Neural cell (in vitro differentiated cells): Measurements from ENCODE around the gene AKR1E2. TPM values are rescaled to one million over a fixed set of nuclear protein-coding genes. Genes with fewer than 3 reads are reported as not detected.

Experiments used
- H2AFZ ChIP-seq: fragments of 200-600, 300-800 bp; sonication (generic), shearing (Covaris generic); 2 replicates; pipeline ENCODE4 v1.6.0; 2014; ENCODE audit warnings: low read depth, mild to moderate bottlenecking, antibody characterized with exemption, low read length, moderate library complexity
- H3F3A ChIP-seq: fragments of 200-600 bp; shearing (Covaris generic); 2 replicates; pipeline ENCODE4 v1.6.1; 2016; ENCODE audit warnings: mild to moderate bottlenecking, moderate library complexity, mixed read lengths, antibody characterized with exemption, low read length; ENCODE audit not compliant: insufficient read depth, poor library complexity, severe bottlenecking
- H3K27ac ChIP-seq: fragments of 200-600, 300-800 bp; sonication (generic), shearing (Covaris generic); 2 replicates; pipeline ENCODE4 v1.5.1; 2014; ENCODE audit warnings: mild to moderate bottlenecking, low read length, moderate library complexity
- H3K27me3 ChIP-seq: fragments of 300-800, 200-600 bp; sonication (generic), shearing (Covaris generic); 2 replicates; pipeline ENCODE4 v1.6.0; 2014; ENCODE audit warnings: mild to moderate bottlenecking, low read depth, low read length, moderate library complexity; ENCODE audit not compliant: insufficient read depth
- H3K36me3 ChIP-seq: fragments of 300-800, 200-600 bp; sonication (generic), shearing (Covaris generic); 2 replicates; pipeline ENCODE4 v1.5.1; 2014; ENCODE audit warnings: mild to moderate bottlenecking, antibody characterized with exemption, low read length, moderate library complexity; ENCODE audit not compliant: insufficient read depth
- H3K4me2 ChIP-seq: fragments of 300-800, 200-600 bp; sonication (generic), shearing (Covaris generic); 2 replicates; pipeline ENCODE4 v1.6.0; 2014; ENCODE audit warnings: mild to moderate bottlenecking, low read length
- H3K4me3 ChIP-seq: fragments of 300-800, 200-600 bp; sonication (generic), shearing (Covaris generic); 2 replicates; pipeline ENCODE4 v1.5.1; 2014; ENCODE audit warnings: mild to moderate bottlenecking, low read length, moderate library complexity
- H3K79me2 ChIP-seq: fragments of 200-600 bp; shearing (Covaris generic); replicated peaks from 2 replicates; pipeline ENCODE4 v1.6.0; 2014; ENCODE audit warnings: mild to moderate bottlenecking, low read length, moderate library complexity; ENCODE audit not compliant: insufficient read depth
- H3K9ac ChIP-seq: fragments of 300-800, 200-600 bp; sonication (generic), shearing (Covaris generic); 2 replicates; pipeline ENCODE4 v1.6.1; 2016; ENCODE audit warnings: mild to moderate bottlenecking, low read length, mixed read lengths
- H3K9me2 ChIP-seq: fragments of 200-600 bp; shearing (Covaris generic); 2 replicates; pipeline ENCODE4 v1.6.1; 2016; ENCODE audit warnings: mild to moderate bottlenecking, low read length, mixed read lengths; ENCODE audit not compliant: insufficient read depth
- H3K9me3 ChIP-seq: fragments of 200-600, 300-800 bp; sonication (generic), shearing (Covaris generic); 2 replicates; pipeline ENCODE4 v1.6.1; 2016; ENCODE audit warnings: mild to moderate bottlenecking, mixed run types, low read length, moderate library complexity, mixed read lengths
- H4K20me1 ChIP-seq: fragments of 200-600 bp; shearing (Covaris generic); 2 replicates; pipeline ENCODE4 v1.6.1; 2016; ENCODE audit warnings: mild to moderate bottlenecking, mixed run types; ENCODE audit not compliant: insufficient read depth
- EP300 ChIP-seq: fragments of 450-650 bp; conservative IDR thresholded peaks from 2 replicates; pipeline ENCODE4 v1.6.1; 2014; ENCODE audit warnings: antibody characterized with exemption, mild to moderate bottlenecking, moderate library complexity; ENCODE audit not compliant: poor library complexity, severe bottlenecking
- EZH2 ChIP-seq: fragments of 200-600, 300-800 bp; shearing (Covaris generic), sonication (generic); IDR thresholded peaks from 2 replicates; pipeline ENCODE4 v1.6.1; 2014; ENCODE audit warnings: antibody characterized with exemption, low read length, borderline replicate concordance, mild to moderate bottlenecking; ENCODE audit not compliant: insufficient read depth, poor library complexity, severe bottlenecking
- MXI1 ChIP-seq: fragments of 450-650 bp; conservative IDR thresholded peaks from 2 replicates; pipeline ENCODE4 v1.6.1; 2014; ENCODE audit warnings: antibody characterized with exemption, mild to moderate bottlenecking; ENCODE audit not compliant: poor library complexity, severe bottlenecking
- POLR2AphosphoS5 ChIP-seq: IDR thresholded peaks from 2 replicates; pipeline ENCODE4 v1.6.1; 2012
- RAD21 ChIP-seq: fragments of 450-650 bp; conservative IDR thresholded peaks from 2 replicates; pipeline ENCODE4 v1.6.1; 2014; ENCODE audit warnings: antibody characterized with exemption, mild to moderate bottlenecking, moderate library complexity
- SMC3 ChIP-seq: fragments of 450-650 bp; conservative IDR thresholded peaks from 2 replicates; pipeline ENCODE4 v1.6.1; 2014; ENCODE audit warnings: antibody characterized with exemption, mild to moderate bottlenecking, moderate library complexity; ENCODE audit not compliant: poor library complexity
- TAF1 ChIP-seq: IDR thresholded peaks from 2 replicates; pipeline ENCODE4 v1.6.1; 2012; ENCODE audit warnings: low read depth
- polyA plus RNA-seq: library from polyadenylated mRNA; depleted of rRNA; stranded (reverse); fragments of >200 nt; gene quantifications from 2 replicates; pipeline ENCODE4 v1.2.3, GENCODE V29; 2014
- TF ChIP-seq, protein P1 (sequence below): IDR thresholded peaks from 2 replicates; pipeline ENCODE4 v1.6.1; 2012; ENCODE audit warnings: borderline replicate concordance
- TF ChIP-seq, protein P2 (sequence below): fragments of 450-650 bp; IDR thresholded peaks from 2 replicates; pipeline ENCODE4 v1.5.1; 2014; ENCODE audit warnings: antibody characterized with exemption, mild to moderate bottlenecking, moderate library complexity; ENCODE audit not compliant: poor library complexity, severe bottlenecking

Gene AKR1E2
- polyA plus RNA-seq, 1 donor from 2014 or later = not detected

DNA sequence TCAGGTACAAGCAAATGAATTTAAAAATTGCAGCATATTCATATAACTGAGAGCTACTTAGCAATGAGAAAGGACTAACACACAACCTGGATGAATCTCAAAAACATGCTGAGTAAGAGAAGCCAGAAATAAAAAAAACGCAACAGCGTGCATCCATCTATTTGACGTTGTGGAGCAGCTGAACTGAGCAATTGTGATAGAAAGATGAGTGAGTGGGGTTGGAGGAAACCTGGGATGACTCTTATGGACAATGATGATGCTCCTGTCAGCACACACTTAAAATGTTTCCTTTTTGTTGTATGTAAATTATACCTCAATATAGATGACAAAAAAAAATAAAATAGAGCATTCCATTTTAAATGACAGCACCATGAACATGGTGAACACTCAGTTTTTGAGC is 36.0 kb upstream of the AKR1E2 start:
- Histone ChIP-seq H3K9ac (no peak overlapping the region), H3K4me2 (no peak overlapping the region), H3K4me3 (no peak overlapping the region), H3K27me3 (no peaks in the 10 kb centered on the region), H3K9me3 (no peaks in the 10 kb centered on the region), H2AFZ (no peak overlapping the region), H4K20me1 (no peaks in the 10 kb centered on the region), H3K27ac (no peak overlapping the region), H3K9me2 (no peaks in the 10 kb centered on the region), H3K36me3 (no peaks in the 10 kb centered on the region), H3K79me2 (no peaks in the 10 kb centered on the region), H3F3A (no peaks in the 10 kb centered on the region)
- no peak for TF ChIP-seq EP300
- no peak for TF ChIP-seq POLR2AphosphoS5
- TF ChIP-seq, protein P1, sequence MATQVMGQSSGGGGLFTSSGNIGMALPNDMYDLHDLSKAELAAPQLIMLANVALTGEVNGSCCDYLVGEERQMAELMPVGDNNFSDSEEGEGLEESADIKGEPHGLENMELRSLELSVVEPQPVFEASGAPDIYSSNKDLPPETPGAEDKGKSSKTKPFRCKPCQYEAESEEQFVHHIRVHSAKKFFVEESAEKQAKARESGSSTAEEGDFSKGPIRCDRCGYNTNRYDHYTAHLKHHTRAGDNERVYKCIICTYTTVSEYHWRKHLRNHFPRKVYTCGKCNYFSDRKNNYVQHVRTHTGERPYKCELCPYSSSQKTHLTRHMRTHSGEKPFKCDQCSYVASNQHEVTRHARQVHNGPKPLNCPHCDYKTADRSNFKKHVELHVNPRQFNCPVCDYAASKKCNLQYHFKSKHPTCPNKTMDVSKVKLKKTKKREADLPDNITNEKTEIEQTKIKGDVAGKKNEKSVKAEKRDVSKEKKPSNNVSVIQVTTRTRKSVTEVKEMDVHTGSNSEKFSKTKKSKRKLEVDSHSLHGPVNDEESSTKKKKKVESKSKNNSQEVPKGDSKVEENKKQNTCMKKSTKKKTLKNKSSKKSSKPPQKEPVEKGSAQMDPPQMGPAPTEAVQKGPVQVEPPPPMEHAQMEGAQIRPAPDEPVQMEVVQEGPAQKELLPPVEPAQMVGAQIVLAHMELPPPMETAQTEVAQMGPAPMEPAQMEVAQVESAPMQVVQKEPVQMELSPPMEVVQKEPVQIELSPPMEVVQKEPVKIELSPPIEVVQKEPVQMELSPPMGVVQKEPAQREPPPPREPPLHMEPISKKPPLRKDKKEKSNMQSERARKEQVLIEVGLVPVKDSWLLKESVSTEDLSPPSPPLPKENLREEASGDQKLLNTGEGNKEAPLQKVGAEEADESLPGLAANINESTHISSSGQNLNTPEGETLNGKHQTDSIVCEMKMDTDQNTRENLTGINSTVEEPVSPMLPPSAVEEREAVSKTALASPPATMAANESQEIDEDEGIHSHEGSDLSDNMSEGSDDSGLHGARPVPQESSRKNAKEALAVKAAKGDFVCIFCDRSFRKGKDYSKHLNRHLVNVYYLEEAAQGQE = no peak
- TF ChIP-seq MXI1 = no peak
- no peak for TF ChIP-seq SMC3
- TF ChIP-seq RAD21 = no peak
- TF ChIP-seq EZH2 = no peak
- TF ChIP-seq, protein P2, sequence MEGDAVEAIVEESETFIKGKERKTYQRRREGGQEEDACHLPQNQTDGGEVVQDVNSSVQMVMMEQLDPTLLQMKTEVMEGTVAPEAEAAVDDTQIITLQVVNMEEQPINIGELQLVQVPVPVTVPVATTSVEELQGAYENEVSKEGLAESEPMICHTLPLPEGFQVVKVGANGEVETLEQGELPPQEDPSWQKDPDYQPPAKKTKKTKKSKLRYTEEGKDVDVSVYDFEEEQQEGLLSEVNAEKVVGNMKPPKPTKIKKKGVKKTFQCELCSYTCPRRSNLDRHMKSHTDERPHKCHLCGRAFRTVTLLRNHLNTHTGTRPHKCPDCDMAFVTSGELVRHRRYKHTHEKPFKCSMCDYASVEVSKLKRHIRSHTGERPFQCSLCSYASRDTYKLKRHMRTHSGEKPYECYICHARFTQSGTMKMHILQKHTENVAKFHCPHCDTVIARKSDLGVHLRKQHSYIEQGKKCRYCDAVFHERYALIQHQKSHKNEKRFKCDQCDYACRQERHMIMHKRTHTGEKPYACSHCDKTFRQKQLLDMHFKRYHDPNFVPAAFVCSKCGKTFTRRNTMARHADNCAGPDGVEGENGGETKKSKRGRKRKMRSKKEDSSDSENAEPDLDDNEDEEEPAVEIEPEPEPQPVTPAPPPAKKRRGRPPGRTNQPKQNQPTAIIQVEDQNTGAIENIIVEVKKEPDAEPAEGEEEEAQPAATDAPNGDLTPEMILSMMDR = no peak
- TF ChIP-seq TAF1 = no peak

DNA sequence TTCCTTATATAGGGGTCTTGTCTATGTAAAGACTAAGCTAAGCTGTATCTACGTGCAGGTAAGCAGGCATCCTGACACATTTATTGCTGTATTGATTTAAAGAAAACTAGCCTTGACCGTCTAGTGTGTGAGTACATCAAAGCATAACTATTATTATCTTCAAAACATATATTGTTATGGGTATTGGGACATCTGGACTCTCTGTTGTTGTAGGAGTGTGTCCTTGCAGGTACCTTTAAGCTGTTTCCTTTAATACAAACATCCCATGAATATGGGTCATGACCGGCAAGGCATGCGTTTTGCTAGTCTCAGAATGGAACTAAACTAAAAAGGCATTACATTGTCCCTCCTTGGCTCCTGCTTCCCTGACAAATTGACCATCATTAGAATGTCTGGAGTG is 35.1 kb upstream of the AKR1E2 start:
- Histone ChIP-seq H3K4me3 (no peak overlapping the region), H3K9me3 (no peaks in the 10 kb centered on the region), H3K9me2 (no peaks in the 10 kb centered on the region), H3K4me2 (no peak overlapping the region), H4K20me1 (no peaks in the 10 kb centered on the region), H3K36me3 (no peaks in the 10 kb centered on the region), H3K9ac (no peak overlapping the region), H3K79me2 (no peaks in the 10 kb centered on the region), H3K27me3 (no peaks in the 10 kb centered on the region), H3K27ac (no peak overlapping the region), H3F3A (no peaks in the 10 kb centered on the region), H2AFZ (no peak overlapping the region)
- TF ChIP-seq RAD21 (no peak), MXI1 (no peak), EP300 (no peak), POLR2AphosphoS5 (no peak), TAF1 (no peak), SMC3 (no peak), EZH2 (no peak)
- TF ChIP-seq, protein P1 = no peak
- TF ChIP-seq, protein P2 = no peak
